GM23338 (cell line): ENCODE measurements around the gene ATF3. TPM values are rescaled to one million over a fixed set of nuclear protein-coding genes. Genes with fewer than 3 reads are reported as not detected.
"Not testable (repeated sequence)": the region's sequence is repeated elsewhere in the genome, so short reads cannot be mapped to it uniquely, and the experiment has no call there.

ENCODE experiments used
- ATAC-seq: fragments of 200-7000 bp; cut with Tn5 transposase; 3 replicates; pipeline ENCODE4 v1.9.1; 2020
- DNase-seq: peaks from one replicate; pipeline ENCODE4 v3.0.0-alpha.2; 2015; ENCODE audit warnings: low spot score
- H2AFZ ChIP-seq: fragments of 200-600 bp; sonication (generic); 2 replicates; pipeline ENCODE4 v1.8.0; 2016; ENCODE audit warnings: antibody characterized with exemption, mild to moderate bottlenecking, moderate library complexity
- H3F3A ChIP-seq: fragments of 200-600 bp; sonication (generic); replicated peaks from 2 replicates; pipeline ENCODE4 v1.8.0; 2017; ENCODE audit warnings: antibody characterized with exemption, mixed run types, low read depth
- H3K27ac ChIP-seq: fragments of 200-600 bp; sonication (generic); 2 replicates; pipeline ENCODE4 v1.6.1; 2016; ENCODE audit warnings: low read depth
- H3K27me3 ChIP-seq: fragments of 200-600 bp; sonication (generic); 2 replicates; pipeline ENCODE4 v1.8.0; 2016; ENCODE audit warnings: mild to moderate bottlenecking, mixed run types, moderate library complexity; ENCODE audit not compliant: insufficient read depth
- H3K36me3 ChIP-seq: fragments of 200-600 bp; sonication (generic); 2 replicates; pipeline ENCODE4 v1.8.0; 2016; ENCODE audit warnings: mild to moderate bottlenecking; ENCODE audit not compliant: insufficient read depth
- H3K4me1 ChIP-seq: fragments of 200-600 bp; sonication (generic); 2 replicates; pipeline ENCODE4 v1.8.0; 2016; ENCODE audit warnings: mild to moderate bottlenecking, moderate library complexity; ENCODE audit not compliant: insufficient read depth
- H3K4me2 ChIP-seq: fragments of 200-600 bp; sonication (generic); 2 replicates; pipeline ENCODE4 v1.7.1; 2017; ENCODE audit warnings: mixed run types
- H3K4me3 ChIP-seq: fragments of 200-600 bp; sonication (generic); 2 replicates; pipeline ENCODE4 v1.6.1; 2016; ENCODE audit warnings: mixed run types
- H3K79me2 ChIP-seq: fragments of 200-600 bp; sonication (generic); replicated peaks from 2 replicates; pipeline ENCODE4 v1.8.0; 2017; ENCODE audit warnings: mild to moderate bottlenecking; ENCODE audit not compliant: insufficient read depth
- H3K9me2 ChIP-seq: fragments of 200-600 bp; sonication (generic); 2 replicates; pipeline ENCODE4 v1.8.0; 2017; ENCODE audit not compliant: insufficient read depth
- H4K20me1 ChIP-seq: fragments of 200-600 bp; sonication (generic); replicated peaks from 2 replicates; pipeline ENCODE4 v1.8.0; 2017; ENCODE audit warnings: mild to moderate bottlenecking; ENCODE audit not compliant: insufficient read depth
- H3K27ac Mint-ChIP-seq: 2 replicates; pipeline ENCODE4 v1.8.0; 2020; ENCODE audit warnings: inconsistent platforms, mild to moderate bottlenecking, moderate library complexity, mixed read lengths
- H3K27me3 Mint-ChIP-seq: 3 replicates; pipeline ENCODE4 v1.8.0; 2022; ENCODE audit warnings: low read depth, mild to moderate bottlenecking, moderate library complexity, mixed read lengths, inconsistent platforms; ENCODE audit not compliant: insufficient read depth, poor library complexity
- H3K36me3 Mint-ChIP-seq: 3 replicates; pipeline ENCODE4 v1.8.0; 2021; ENCODE audit warnings: low read depth, mild to moderate bottlenecking, inconsistent platforms, moderate library complexity, mixed read lengths
- H3K4me1 Mint-ChIP-seq: 3 replicates; pipeline ENCODE4 v1.8.0; 2020; ENCODE audit warnings: mild to moderate bottlenecking, inconsistent platforms, mixed read lengths
- H3K4me3 Mint-ChIP-seq: 3 replicates; pipeline ENCODE4 v1.8.0; 2021; ENCODE audit warnings: moderate library complexity, mild to moderate bottlenecking, inconsistent platforms, mixed read lengths
- H3K9me3 Mint-ChIP-seq: 3 replicates; pipeline ENCODE4 v1.8.0; 2020; ENCODE audit warnings: moderate library complexity, mild to moderate bottlenecking, inconsistent platforms, mixed read lengths
- CREB1 ChIP-seq: fragments of 250-450 bp; sonication (Bioruptor Pico); IDR thresholded peaks from 2 replicates; pipeline ENCODE4 v1.5.0; 2020; ENCODE audit warnings: low read depth, mild to moderate bottlenecking, moderate library complexity
- CTCF ChIP-seq, 2 experiments: fragments of 200-600 bp in 1 of 2; sonication (generic) in 1 of 2; conservative IDR thresholded peaks; 2 replicates each; pipeline versions ENCODE4 v1.5.1 to v1.6.1; 2016 to 2017; ENCODE audit warnings: antibody characterized with exemption in 2 of 2, low read depth in 2 of 2, mild to moderate bottlenecking in 2 of 2, moderate library complexity in 1 of 2
- ETS1 ChIP-seq: IDR thresholded peaks from 2 replicates; pipeline ENCODE4 v1.6.1; 2016; ENCODE audit warnings: antibody characterized with exemption
- EZH2 ChIP-seq: fragments of 200-600 bp; sonication (generic); IDR thresholded peaks from one replicate; pipeline ENCODE4 v1.8.0; 2017; ENCODE audit warnings: antibody characterized with exemption, mild to moderate bottlenecking, low read depth; ENCODE audit not compliant: unreplicated experiment
- NANOG ChIP-seq: IDR thresholded peaks from 2 replicates; pipeline ENCODE4 v1.6.1; 2016; ENCODE audit warnings: antibody characterized with exemption, borderline replicate concordance
- STAT1 ChIP-seq: IDR thresholded peaks from one replicate; pipeline ENCODE4 v1.6.1; 2016; ENCODE audit warnings: antibody characterized with exemption; ENCODE audit not compliant: unreplicated experiment
- ZNF114 ChIP-seq: fragments of 250-450 bp; sonication (Bioruptor Pico); IDR thresholded peaks from 2 replicates; pipeline ENCODE4 v1.5.0; 2020; ENCODE audit warnings: mild to moderate bottlenecking, moderate library complexity
- ZNF462 ChIP-seq: fragments of 250-450 bp; sonication (Bioruptor Pico); IDR thresholded peaks from 2 replicates; pipeline ENCODE4 v1.5.0; 2020; ENCODE audit warnings: mild to moderate bottlenecking, moderate library complexity
- polyA plus RNA-seq: library from polyadenylated mRNA; unstranded; fragments of >200 nt; fragmentation: Nextera tagmentation; extraction: Ambion mirVana; gene quantifications from 2 replicates; pipeline ENCODE4 v1.2.1, GENCODE V29; 2016
- total RNA-seq: library from RNA; depleted of rRNA; stranded (reverse); fragments of >200 nt; shearing (Covaris generic); gene quantifications from 2 replicates; pipeline ENCODE4 v1.2.3, GENCODE V29; 2014

The ATF3 gene
- total and polyA plus RNA-seq, 2 experiments from 2014 or later = 12.6 to 17.2 TPM

- not testable (repeated sequence) for H2AFZ ChIP-seq, H3K27ac ChIP-seq, H3K4me3 Mint-ChIP-seq
Measured at GRCh38 chr1:212639524-212639923, 31.0 kb downstream of the ATF3 start.

GRCh38 chr1:212640223-212640878 is 31.8 kb downstream of the ATF3 start:
- no peak for ATAC-seq
- Mint-ChIP-seq H3K27me3 (peaks cover 11% of the 10 kb centered on the region), H3K4me3 (no peak overlapping the region)

More at GRCh38 chr1:212639524-212639923, 31.0 kb downstream of the ATF3 start:
- H4K20me1 ChIP-seq, H3K9me3 Mint-ChIP-seq, H3K9me2 ChIP-seq, H3K79me2 ChIP-seq, H3F3A ChIP-seq, H3K4me1 ChIP-seq, ATAC-seq, H3K36me3 Mint-ChIP-seq, H3K27ac Mint-ChIP-seq, H3K4me2 ChIP-seq, H3K27me3 ChIP-seq, H3K4me3 ChIP-seq, DNase-seq, H3K36me3 ChIP-seq: not testable (repeated sequence)
- H3K27me3 Mint-ChIP-seq = peaks cover 11% of the 10 kb centered on the region
- H3K4me1 Mint-ChIP-seq = peaks cover 13% of the 10 kb centered on the region

More at GRCh38 chr1:212640223-212640878, 31.8 kb downstream of the ATF3 start:
- H3K27ac ChIP-seq = no peak overlapping the region
- H3K9me2 ChIP-seq = peaks cover 3% of the 10 kb centered on the region; the same call in 1 of the 2 replicates
- no peaks in the 10 kb centered on the region for H4K20me1 ChIP-seq
- no peak overlapping the region for H3K27ac Mint-ChIP-seq
- H3K4me1 ChIP-seq = peaks cover 8% of the 10 kb centered on the region; the same call in 1 of the 2 replicates
- H2AFZ ChIP-seq = no peak overlapping the region
- no peaks in the 10 kb centered on the region for H3K79me2 ChIP-seq
- no peak for TF ChIP-seq NANOG
- no peak for TF ChIP-seq ZNF114
- TF ChIP-seq CREB1 (CRISPR knock-in tag) = no peak
- no peak for TF ChIP-seq ZNF462 (CRISPR knock-in tag)
- TF ChIP-seq ETS1 = no peak
- TF ChIP-seq EZH2 = no peak
- TF ChIP-seq CTCF (conservative IDR thresholded peaks at IDR 0.05; ENCODE audit: low read depth in 2 of 2) = no peak
- TF ChIP-seq STAT1 = no peak
- H3K36me3 Mint-ChIP-seq = no peaks in the 10 kb centered on the region
- no peak overlapping the region for H3K4me3 ChIP-seq
- peaks cover 13% of the 10 kb centered on the region for H3K4me1 Mint-ChIP-seq
- no peak for DNase-seq
- H3K27me3 ChIP-seq = no peaks in the 10 kb centered on the region
- H3K36me3 ChIP-seq = no peaks in the 10 kb centered on the region
- H3K9me3 Mint-ChIP-seq = no peaks in the 10 kb centered on the region
- no peak overlapping the region for H3K4me2 ChIP-seq
- H3F3A ChIP-seq = no peaks in the 10 kb centered on the region
